AG09319 (cell line): ENCODE data around the gene DNAJC1.
A peak's percentile ranks its signal among the peaks of the same experiment; 100 is the strongest.

Experiments used
- DNase-seq: peaks from one replicate; pipeline ENCODE4 v3.0.0-alpha.2; 2010; ENCODE audit warnings: low read depth; ENCODE audit errors: extremely low read depth
- CTCF ChIP-seq: IDR thresholded peaks from 2 replicates; pipeline ENCODE4 v1.5.1; 2011; ENCODE audit warnings: low read depth, mild to moderate bottlenecking, inconsistent platforms, low read length, moderate library complexity

Gene DNAJC1, protein sequence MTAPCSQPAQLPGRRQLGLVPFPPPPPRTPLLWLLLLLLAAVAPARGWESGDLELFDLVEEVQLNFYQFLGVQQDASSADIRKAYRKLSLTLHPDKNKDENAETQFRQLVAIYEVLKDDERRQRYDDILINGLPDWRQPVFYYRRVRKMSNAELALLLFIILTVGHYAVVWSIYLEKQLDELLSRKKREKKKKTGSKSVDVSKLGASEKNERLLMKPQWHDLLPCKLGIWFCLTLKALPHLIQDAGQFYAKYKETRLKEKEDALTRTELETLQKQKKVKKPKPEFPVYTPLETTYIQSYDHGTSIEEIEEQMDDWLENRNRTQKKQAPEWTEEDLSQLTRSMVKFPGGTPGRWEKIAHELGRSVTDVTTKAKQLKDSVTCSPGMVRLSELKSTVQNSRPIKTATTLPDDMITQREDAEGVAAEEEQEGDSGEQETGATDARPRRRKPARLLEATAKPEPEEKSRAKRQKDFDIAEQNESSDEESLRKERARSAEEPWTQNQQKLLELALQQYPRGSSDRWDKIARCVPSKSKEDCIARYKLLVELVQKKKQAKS

DNA sequence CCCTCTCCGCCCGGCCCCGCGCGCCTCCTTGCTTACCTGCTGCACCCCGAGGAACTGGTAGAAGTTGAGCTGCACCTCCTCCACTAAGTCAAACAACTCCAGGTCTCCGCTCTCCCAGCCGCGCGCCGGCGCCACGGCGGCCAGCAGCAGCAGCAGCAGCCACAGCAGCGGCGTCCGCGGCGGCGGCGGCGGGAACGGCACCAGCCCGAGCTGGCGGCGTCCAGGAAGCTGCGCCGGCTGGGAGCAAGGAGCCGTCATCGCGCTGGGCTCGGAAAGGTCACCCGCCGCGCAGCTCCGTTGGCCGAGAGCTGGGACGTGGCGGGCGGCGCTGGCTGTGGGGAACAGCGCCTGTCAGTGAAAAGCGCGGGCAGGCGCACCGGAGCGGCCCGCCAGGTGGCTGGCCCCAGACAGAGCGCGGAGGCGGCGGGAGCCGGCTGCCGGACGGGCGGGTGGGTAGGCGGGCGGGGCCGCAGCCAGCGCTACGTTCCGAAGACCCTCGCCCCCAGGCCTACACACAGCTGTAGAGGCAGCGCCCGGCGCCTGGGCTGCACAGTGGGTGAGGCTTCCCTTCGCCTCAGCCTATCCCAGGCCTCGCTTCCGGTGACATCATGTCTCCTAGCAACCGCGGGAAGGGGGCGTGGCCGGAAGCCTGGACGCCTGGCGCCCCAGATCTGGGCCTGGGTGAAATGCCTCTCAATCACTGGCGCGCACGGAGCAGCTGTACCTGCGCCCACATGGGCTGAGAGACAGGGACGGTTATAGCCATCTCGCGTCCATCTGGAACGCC is at the start of gene DNAJC1:
TSS of gene DNAJC1 (minus strand) at position 554 of the 787 bp plus-strand sequence. CDS start at position 258, 296 bp downstream.
- DNase-seq = peak; percentile 80

DNA sequence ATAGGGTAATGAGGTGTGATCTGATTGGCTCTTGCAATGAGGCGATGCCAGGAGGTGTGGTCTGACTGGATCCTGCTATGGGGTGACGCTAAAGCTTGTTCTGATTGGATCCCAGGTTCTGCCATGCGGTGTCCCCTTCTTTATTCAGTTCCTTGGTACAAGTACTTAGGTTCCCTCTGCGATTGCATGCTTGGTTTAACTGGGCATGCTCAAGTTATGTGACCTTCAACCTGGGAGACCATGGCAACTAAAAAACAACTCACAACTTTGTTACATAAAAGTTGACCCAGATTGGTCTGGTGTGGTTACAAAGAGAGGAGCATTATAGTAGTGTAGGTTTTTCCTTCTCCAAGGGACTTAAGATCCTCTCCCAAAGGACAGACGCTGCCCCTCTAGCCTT is 49.5 kb upstream of the DNAJC1 start:
- DNase-seq = no peak
- no peak for TF ChIP-seq CTCF

More for the DNA sequence above, at the start of gene DNAJC1:
- no peak for TF ChIP-seq CTCF

GRCh38 chr10:22049635-22050034 is 46.1 kb upstream of the DNAJC1 start:
- DNase-seq = no peak
- no peak for TF ChIP-seq CTCF

GRCh38 chr10:22047812-22048211 is 44.3 kb upstream of the DNAJC1 start:
- DNase-seq = no peak
- TF ChIP-seq CTCF = no peak

- TF ChIP-seq CTCF = no peak
- DNase-seq = no peak
Measured at GRCh38 chr10:22043327-22043633, 39.8 kb upstream of the DNAJC1 start.

DNA sequence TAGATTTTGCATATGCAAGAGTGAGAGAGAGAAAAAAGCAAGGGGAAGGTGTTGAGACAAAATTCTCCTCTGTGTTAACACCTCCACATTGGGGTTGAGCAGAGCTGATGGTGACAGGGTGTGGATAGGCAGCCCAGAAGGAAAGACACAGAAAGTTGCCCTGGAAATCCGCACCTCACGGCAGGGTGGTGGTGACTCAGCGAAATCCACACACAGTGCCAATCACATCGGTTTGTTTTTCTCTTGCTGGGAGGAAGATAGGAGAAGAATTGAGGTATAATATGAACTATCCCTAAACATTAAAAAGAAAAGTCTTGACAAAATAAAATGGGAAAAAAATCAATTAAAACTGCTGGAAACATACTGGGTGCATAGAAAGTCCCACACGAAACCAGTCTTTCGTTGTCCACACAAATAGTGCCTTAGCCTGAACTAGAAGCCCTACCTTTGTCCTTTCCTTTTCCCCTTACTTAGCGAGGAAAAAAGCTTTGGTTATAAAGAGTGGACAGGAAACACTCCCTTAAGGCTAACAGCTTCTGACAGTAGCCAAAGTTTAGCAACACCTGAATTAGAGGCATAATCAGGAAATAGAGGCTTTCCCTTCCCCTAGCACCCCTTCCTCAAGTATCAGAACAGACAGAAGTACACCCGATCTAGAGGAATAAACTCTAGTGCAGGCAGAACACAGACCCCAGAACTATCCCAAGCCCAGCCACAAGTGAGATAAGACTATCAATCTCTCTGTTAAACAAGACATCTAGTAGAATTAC is 39.2 kb upstream of the DNAJC1 start:
- no peak for DNase-seq
- TF ChIP-seq CTCF = no peak
